GM21576 (cell line): Measurements from ENCODE around the gene PALB2.
"Not testable (repeated sequence)": the region's sequence is repeated elsewhere in the genome, so short reads cannot be mapped to it uniquely, and the experiment has no call there.

ENCODE experiments used
- ATAC-seq: cut with Tn5 transposase; IDR thresholded peaks from one replicate; pipeline ENCODE4 v1.9.1; 2021; ENCODE audit warnings: mild to moderate bottlenecking, moderate library complexity; ENCODE audit not compliant: unreplicated experiment

The PALB2 gene

GRCh38 chr16:23650674-23651416 lies 9.7 kb upstream of the PALB2 start:
- ATAC-seq, result no peak

DNA sequence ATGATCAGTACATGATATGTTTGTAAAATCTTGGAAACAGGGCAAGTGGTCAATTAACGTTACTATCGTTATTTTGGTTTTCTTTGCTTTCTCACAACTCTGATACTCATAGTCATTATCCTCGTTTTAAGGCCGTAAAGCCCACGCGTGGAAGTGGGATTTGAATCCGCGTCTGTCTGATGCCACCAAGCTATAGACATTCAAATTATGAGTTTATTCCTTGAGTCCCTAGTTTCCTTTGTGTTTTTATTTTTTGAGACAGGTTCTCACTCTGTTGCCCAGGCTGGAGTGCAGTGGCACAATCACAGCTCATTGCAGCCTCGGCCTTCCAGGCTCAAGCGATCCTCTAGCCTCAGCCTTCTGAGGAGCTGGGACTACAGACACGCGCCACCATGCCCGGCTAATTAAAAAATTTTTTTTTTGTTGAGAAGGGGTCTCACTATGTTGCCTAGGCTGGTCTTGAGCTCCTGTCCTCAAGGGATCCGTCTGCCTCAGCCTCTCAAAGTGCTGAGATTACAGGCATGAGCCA lies 1.2 kb upstream of the PALB2 start:
- no peak for ATAC-seq

DNA sequence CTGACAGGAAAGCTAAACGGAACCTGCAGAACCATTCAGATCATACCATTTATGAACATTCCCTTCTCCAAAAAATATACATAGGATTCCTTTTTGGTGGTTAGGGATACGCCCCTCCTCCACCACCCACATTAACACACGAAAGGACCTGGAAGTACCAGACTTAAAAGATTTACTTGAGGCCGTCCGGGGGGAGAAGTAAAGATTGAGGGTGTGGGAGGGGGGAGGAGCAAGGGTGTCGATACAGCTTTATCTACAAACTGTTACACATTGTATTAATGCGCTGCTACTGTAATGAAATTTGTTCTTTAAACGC lies 537 bp downstream of the PALB2 start:
- no peak for ATAC-seq

DNA sequence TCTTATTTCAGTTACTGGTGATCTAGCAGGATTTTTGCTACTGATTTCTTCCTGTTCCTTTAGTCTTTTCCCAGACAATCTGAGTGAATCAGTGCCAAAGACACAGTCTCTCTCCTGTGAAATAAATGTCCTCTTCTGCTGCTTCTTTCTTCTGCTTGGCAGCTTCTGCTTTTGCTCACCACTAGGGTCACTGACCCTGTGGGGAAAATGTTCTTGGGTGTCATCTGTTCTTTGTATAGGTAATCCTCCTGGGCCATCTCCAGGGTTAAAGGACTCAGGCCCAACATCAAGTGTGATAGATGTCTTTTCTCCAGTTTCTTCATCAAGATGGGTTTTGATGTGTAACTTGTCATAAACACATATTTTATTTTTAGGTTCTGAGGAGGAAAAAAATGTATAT lies 5.2 kb downstream of the PALB2 start:
- no peak for ATAC-seq

DNA sequence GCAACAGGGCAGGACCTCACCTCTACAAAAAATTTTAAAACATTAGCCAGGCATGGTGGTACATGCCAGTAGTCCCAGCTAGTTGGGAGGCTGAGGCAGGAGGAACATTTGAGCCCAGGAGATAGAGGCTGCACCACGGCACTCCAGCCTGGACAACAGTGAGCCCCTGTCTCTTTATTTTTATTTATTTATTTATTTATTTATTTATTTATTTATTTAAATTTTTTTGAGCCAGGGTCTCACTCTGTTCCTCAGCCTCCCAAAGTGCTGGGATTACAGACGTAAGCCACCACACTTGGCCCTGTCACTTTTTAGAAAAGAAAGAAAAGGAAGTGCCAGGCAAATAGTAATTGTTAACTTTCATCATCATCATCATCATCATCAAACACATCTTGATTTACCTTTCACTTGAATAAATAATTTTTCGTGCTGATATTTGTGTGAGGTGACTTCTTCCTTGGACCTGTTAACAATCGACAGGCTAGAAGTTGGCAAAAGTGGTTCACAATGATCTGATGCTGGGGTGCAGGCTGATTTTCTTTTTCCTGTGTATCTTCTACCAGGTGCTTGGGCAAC lies 6.6 kb downstream of the PALB2 start:
- no peak for ATAC-seq

GRCh38 chr16:23631874-23632273 lies 9.2 kb downstream of the PALB2 start:
- not testable (repeated sequence) for ATAC-seq

- no peak for ATAC-seq
Observed at GRCh38 chr16:23629516-23629915, 11.6 kb downstream of the PALB2 start.

DNA sequence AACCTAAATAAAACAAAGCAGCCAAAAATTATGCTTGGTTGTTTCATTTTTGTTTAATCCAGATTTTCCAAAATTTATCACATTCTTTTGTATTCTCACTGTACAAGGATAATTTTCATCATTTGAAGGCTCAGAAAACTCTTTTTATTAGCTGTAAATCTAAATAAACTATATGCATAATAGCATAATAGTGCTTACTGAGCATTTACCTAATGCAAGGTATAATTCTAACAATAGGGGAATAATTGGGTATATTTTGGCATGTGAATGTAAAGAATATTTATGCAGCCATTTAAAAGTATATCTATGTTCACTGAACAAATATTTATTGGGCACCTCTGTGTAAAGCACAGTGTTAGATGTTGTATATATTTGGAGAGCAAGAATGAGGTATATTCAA lies 17.0 kb downstream of the PALB2 start:
- no peak for ATAC-seq

- no peak for ATAC-seq
Observed at GRCh38 chr16:23615805-23616204, 25.3 kb downstream of the PALB2 start.

- ATAC-seq, result no peak
Observed at GRCh38 chr16:23611936-23612335, 29.2 kb downstream of the PALB2 start.

DNA sequence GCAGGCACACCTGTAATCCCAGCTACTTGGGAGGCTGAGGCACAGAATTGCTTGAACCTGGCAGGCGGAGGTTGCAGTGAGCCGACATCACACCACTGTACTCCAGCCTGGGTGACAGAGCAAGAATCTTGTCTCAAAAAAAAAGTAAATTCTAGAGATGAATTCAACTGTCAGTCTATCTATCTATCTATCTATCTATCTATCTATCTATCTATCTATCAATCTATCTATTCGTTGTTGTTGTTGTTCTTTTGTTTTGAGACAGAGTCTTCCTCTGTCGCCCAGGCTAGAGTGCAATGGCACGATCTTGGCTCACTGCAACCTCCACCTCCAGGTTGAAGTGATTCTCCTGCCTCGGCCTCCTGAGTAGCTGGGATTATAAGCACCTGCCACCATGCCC lies 30.2 kb downstream of the PALB2 start:
- not testable (repeated sequence) for ATAC-seq

- no peak for ATAC-seq
Observed at GRCh38 chr16:23609929-23610328, 31.2 kb downstream of the PALB2 start.

GRCh38 chr16:23608194-23608593 lies 32.9 kb downstream of the PALB2 start:
- no peak for ATAC-seq

DNA sequence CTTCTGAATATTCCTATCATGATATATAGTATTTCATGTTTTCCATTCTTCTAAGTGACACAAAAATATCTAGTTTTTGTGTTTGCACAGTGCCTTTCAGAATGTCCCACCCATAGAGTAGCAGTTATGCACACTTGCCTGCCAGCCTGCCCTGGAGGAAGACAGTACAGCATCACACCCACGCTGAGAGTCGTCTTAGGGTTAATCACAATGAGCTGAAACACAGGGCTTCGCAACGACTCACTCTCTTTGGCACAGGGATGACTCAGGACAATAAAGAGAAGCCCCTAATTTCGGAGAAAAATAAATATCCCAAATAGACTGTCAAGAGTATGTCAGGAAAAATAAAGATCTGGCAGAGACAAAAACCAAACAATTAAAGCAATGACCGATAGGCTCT lies 33.4 kb downstream of the PALB2 start:
- no peak for ATAC-seq

GRCh38 chr16:23597003-23597756 lies 43.9 kb downstream of the PALB2 start:
- no peak for ATAC-seq

GRCh38 chr16:23595951-23596720 lies 45.0 kb downstream of the PALB2 start, which contains the start of gene NDUFAB1:
Gene NDUFAB1 (minus strand): TSS chr16:23596316. CDS start chr16:23596290, 26 bp downstream.
- ATAC-seq, result peak; percentile 89

DNA sequence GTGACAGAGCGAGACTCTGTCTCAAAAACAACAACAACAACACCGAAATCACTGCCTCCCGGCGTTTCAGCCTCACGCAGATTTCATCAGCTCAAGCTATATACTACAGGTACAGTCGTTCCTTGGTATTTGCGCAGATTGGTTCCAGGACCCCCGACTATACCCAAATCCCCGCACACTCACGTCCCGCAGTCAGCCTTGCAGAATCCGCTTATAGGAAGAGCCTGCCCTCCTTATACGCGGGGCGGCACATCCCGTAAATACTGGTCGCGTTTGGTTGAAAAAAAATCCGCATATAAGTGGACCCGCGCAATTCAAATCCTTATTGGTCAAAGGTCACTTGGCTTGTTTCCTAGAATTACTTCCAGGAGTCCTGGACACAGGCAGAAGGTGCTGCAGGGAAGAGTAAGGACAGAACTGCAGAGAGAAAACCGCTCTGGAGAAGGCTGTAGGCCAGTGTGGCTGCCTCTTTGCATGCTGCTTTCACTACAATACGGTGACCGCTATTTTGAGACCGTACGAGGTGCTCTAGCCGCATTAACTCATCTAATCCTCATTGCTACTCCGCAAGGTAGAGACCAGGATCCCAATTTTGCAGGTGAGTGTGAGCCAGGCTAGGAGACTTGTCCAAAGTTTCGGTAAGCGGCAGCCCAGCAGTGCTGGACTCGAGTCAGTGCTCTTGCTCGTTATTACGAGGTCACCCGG lies 45.7 kb downstream of the PALB2 start:
- ATAC-seq, result no peak

- no peak for ATAC-seq
Observed at GRCh38 chr16:23594186-23594585, 46.9 kb downstream of the PALB2 start.

DNA sequence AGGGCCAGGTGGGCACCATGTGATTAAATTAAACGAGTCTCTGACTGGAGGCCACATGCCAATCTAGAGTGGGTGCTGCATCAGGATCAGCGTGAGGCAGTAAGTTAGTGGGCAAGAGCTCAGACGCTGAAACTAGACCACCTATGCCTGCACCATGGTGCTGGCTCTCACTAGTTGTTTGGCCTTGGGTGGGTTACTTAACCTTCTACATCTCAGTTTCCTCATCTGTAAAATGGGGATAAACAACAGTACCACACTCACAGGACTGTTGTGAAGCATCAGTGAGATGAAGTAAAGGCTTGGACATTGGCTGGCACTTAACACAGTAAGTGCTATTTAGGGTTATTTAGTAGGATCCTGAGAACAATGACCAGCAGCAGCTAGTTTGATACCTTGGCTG lies 50.9 kb downstream of the PALB2 start:
- no peak for ATAC-seq

DNA sequence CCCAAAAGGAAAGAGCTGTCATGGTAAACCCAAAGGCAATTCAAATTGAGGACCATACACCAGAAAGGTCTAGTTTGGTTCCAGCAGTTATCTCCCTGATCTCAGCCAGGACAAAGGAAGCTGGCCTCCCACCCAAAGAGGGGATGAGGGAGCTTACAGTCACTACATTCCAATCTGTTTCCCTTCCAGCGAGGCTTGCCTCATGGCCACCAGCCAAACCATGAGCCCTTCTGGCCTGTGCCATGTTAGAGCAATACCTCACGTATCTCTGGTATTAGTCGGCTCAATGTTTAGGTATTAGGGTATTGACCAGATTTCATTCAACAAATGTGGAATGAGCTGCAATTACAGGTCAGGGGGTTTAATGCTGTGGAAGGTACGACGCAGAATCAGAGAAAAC lies 53.4 kb downstream of the PALB2 start:
- ATAC-seq, result no peak
